Activated T-cell treated with anti-CD3 and anti-CD28 coated beads for 48 hours (primary cell): Measurements from ENCODE around the gene PTGIR.

Experiments
- DNase-seq: peaks from one replicate; pipeline ENCODE4 v3.0.0-alpha.2; 2020; ENCODE audit warnings: low read depth

The PTGIR gene

DNA sequence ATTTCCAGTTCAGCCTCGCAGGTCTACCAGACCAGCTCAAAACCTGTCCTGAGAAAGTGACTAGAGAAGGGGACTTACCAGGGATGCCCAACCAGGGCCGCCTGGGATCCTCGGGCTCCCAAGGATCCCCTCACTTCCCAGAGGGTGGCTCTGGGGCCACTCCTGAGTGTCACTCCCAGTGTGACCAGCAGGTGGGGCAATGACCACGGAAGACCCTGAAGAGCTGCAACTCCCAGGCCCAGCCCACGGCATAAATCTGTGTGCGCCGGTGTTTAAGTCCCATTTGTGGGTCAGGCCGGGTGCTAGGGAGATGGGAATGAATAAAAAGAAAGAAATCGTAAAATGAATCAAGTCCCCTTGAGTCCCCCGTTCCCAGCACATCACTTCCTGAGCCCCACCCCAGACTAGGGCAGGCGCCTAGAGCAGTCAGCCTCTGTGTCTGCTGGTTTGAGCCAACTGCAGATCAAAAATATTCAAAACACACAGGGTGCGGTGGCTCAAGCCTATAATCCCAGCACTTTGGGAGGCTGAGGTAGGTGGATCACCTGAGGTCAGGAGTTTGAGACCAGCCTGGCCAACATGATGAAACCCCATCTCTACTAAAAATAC lies 10.7 kb downstream of the PTGIR start:
- peak; percentile 76 for DNase-seq

DNA sequence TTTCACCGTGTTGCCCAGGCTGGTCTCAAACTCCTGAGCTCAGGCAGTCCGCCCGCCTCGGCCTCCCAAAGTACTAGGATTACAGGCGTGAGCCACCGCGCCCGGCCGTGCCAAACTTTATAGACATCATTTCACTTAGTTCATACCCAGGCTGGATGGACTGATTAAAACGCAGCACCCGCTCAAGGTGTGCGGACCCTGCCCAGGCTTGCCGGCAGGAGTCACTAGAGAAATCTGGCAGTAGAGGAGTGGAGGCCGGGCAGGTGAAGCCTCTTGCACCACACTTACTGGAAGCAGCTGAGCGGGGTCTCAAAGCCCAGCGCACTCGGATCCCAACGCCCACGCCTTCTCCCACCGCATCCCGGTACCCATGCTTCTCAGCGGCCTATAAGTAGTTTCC lies 11.4 kb downstream of the PTGIR start:
- no peak for DNase-seq

DNA sequence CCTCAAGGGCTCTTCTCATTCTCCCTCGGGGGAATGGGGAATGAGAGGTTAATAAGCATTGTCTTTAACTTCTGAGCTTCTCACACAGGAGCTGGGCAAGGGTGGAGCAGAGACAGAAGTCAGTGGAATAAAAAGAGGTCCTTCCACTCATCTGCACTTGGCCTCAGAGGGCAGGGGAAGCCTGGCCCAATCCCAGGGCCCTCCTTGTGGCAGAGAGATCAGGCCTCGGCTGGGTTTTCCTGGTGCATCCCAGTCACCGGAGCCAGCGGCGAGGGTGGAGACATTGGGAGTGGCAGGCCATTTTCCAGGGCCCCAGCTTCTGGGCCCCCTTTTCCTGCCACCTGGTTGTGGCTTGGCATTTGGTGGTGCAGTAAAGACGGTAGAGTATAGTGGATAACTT lies 13.1 kb downstream of the PTGIR start:
- DNase-seq: no peak

DNA sequence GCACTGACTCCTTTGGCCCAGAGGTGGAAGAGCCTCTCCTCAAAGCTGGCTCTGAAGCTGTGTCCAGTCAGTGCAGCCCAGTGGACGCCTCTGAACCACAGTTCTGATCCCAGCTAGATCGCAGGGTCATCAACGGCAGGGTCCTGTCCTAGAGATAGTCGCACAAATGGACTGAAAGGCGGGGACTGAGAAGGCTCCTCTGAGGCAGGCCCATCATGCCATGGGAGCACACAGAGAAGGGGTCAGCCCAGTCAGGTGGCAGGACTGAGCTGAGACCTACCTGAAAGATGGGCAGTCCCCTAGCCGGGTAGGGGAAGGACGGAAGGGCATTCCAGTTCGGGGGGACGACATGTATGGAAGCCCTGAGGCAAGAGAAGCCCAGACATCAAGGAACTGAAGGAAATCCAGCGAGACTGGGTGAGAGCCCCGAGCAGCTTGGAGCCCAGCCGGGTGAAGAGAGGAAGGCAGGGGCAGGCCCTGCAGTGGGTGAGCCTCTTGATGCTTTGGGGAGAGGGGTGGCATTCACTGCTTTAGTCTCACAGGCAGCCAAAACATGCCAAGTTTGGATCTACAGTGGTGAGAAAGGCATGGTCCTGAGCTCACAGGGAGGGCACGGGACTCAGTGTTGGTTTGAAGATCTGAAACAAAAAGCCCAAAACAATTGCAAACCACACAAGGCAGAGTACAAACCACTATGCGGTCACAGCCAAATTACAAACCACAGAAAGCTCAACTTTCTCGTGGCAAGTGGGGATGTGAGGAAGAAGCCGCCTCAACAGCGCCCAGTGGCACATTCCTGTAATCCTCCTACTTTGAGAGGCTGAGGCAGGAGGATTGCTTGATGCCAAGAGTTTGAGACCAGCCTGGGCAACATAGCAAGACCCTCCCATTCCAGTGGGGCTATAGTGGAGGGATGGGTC lies 13.8 kb downstream of the PTGIR start:
- DNase-seq: no peak

DNA sequence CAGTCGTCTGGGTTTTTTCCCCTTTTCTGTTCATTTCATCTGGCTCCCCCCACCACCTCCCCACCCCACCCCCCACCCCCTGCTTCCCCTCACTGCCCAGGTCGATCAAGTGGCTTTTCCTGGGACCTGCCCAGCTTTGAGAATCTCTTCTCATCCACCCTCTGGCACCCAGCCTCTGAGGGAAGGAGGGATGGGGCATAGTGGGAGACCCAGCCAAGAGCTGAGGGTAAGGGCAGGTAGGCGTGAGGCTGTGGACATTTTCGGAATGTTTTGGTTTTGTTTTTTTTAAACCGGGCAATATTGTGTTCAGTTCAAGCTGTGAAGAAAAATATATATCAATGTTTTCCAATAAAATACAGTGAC lies 14.5 kb downstream of the PTGIR start:
- no peak for DNase-seq

DNA sequence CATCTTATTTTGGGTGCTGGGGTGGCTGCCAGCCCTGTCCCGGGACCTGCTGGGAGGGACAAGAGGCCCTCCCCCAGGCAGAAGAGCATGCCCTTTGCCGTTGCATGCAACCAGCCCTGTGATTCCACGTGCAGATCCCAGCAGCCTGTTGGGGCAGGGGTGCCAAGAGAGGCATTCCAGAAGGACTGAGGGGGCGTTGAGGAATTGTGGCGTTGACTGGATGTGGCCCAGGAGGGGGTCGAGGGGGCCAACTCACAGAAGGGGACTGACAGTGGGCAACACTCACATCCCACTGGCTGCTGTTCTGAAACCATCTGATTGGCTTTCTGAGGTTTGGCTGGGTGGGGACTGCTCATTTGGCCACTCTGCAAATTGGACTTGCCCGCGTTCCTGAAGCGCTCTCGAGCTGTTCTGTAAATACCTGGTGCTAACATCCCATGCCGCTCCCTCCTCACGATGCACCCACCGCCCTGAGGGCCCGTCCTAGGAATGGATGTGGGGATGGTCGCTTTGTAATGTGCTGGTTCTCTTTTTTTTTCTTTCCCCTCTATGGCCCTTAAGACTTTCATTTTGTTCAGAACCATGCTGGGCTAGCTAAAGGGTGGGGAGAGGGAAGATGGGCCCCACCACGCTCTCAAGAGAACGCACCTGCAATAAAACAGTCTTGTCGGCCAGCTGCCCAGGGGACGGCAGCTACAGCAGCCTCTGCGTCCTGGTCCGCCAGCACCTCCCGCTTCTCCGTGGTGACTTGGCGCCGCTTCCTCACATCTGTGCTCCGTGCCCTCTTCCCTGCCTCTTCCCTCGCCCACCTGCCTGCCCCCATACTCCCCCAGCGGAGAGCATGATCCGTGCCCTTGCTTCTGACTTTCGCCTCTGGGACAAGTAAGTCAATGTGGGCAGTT lies 15.1 kb downstream of the PTGIR start:
- no peak for DNase-seq

DNA sequence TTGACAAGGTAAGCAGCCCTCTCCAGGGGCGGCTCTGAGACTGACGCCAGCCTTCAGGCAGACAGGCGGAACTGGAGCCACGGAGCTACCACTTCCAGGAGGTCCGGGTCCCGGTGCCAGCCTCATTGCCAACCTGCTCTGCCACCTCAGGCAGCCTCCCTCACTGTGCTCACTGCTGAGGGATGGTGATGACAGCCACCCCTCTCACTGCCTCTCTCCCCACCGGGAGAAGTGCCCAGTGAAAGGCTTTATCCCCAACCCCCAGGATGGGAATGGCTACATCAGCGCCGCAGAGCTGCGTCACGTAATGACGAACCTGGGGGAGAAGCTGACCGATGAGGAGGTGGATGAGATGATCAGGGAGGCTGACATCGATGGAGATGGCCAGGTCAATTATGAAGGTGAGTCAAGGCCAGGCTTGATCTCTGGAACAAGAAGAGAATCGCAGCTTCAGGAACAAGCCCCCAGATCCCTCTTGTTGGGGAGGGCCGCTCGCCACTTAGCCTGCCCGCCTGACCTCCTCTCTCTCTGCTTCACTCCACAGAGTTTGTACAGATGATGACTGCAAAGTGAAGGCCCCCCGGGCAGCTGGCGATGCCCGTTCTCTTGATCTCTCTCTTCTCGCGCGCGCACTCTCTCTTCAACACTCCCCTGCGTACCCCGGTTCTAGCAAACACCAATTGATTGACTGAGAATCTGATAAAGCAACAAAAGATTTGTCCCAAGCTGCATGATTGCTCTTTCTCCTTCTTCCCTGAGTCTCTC lies 16.1 kb downstream of the PTGIR start:
- DNase-seq: no peak

DNA sequence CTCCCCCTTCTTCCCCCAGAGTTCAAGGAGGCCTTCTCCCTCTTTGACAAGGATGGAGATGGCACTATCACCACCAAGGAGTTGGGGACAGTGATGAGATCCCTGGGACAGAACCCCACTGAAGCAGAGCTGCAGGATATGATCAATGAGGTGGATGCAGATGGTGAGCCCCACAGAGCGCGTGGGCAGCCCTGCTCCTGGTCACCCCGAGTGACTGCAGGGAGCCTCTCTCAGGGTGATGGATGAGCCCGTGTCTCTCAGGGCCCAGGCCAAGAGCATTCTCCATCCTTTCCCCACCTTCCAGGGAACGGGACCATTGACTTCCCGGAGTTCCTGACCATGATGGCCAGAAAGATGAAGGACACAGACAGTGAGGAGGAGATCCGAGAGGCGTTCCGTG lies 16.7 kb downstream of the PTGIR start:
- no peak for DNase-seq

DNA sequence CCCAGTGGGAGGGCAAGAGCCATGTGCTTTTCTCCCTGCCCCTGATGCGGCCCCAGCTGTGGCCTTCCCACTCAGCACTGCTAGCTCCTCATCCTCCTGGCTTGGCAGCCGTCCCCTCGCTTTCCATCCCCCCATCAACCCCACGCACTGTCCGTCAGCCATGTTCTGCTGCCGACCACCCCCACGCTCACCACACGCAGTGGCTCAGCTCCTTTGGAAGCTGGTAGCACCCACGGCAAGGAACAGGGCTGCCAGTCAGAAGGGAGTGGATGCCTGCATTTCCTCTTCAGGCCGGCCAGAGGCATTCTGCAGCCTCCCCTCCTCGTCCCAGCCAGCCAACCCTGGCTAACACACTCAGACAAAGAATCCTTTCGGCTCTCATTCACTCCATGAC lies 17.4 kb downstream of the PTGIR start:
- no peak for DNase-seq

DNA sequence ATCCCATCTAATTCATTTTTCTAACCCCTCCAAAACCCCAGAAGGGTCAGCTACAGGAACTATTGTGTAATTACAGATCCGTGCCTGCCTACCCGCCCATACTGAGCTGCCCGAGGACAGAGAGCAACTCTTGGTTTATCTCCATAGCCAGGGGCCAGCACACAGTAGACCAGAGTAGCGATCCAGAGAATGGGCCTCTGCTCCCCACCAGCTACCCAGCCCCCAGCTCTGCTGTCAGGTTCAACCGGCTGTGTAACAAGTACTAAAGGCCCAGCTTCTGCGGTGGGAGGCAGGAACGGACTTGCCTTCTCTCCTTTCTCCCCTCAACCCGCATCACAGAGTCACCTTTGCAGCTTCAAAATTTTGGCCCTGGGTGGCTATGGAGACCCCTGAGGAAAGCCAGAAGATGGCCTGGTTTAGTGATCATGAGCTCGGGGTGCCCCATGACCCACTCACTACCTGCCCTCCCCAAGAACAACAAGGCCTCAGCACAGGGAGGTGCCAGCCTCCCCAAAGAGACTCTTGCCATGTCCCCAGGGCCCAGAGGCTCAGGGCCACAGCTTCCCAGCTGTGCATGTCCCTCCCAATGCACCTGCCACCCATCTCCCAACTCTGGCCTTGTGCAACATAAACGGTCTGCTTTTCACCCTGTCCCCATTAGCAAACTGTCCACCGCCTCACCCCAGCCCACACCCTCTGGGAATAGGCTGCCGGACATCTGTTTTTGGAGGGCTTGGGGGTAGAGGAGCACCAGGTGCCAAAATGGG lies 18.0 kb downstream of the PTGIR start:
- DNase-seq: no peak

DNA sequence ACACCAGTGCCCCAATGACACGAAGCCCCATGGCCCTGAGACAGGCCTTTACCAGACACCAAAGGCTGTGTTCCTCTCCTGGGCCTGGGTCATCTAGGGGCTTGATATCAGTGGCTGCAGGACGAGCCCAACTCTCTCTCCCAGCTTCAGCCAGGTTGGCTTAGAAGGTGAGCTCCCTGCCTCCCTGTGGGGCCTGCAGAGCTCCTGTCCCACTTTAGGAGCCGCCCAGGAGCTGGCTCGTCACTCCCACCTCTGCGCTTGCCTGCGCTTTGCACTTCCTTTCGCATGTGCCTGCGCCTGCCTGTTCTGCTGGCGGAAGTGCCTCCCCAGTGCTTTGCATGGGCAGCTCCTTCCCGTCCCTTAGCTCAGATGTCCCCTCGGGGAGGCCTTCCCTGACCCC lies 18.9 kb downstream of the PTGIR start:
- DNase-seq: no peak

DNA sequence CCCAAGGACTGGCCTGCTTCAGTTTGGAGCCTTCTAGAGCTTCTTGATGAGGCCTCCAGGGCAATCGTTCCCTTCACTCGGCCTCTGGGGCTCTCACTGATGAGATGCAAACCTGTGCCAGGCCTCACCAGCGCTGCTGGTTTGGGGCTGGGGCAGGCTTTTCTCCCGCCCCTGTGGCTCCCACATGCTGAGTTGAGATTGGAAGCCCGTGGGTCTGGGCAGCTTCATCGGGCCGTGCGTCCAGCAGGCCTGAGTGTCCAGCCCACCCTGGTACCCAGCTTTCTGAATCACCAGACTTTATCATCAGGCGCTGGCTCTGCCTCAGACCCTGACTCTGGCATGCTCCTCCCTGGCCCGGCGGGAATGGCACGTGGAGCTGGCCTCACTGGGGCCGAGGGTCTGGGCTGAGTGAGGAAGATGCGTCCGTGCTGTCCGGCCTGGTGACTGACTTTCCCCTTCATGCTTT lies 19.5 kb downstream of the PTGIR start:
- no peak for DNase-seq

DNA sequence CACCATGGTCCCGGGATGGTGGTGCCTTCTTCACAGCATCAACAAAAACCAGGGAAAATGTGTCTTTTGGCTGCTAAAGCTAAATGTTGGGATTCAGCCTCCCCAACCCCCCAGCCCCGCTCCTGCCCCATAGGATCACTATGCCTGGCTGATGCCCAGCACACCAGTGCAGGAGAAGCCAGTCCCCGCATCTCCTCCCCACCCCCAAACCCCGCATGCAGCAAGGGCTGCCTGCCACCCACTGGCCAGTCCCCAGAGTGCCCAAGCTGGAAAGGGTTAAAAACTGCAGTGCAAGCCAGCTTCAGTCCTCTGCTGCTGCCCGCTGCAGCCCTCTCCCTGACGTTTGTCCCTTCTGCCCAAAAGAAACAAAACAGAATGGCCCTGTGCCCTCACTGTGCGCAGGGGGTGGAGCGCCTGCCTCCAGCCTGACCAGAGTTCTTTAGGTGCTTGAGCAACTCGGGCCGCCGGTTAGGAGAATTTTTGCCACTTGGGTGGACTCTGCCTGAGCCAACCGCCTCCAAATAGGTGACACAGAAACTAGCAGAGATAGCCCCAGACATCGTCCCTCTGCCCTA lies 20.0 kb downstream of the PTGIR start:
- no peak for DNase-seq

DNA sequence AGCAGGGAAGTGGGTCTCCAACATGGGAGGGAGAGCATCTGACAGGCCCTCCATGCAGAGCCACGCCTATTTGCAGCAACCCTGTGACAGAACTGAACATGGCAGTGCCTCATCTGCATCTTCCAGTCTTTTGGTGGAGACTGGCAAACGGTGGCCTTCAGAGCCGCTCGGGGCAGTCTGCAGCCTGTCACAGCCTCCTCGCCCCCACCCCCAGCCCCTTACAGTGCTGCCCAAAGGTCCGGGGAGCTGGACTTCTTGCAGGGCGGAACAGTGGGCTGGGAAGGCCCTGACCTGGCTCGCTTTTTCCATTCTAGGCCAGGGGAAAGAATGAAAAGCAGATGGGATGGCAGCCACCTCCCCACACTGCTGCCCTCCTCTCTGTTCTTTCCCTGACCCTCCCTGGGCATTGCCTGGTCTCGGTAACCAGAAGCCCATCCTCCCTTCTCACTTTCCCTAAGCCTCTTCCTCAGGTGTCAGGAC lies 21.1 kb downstream of the PTGIR start:
- DNase-seq: no peak

DNA sequence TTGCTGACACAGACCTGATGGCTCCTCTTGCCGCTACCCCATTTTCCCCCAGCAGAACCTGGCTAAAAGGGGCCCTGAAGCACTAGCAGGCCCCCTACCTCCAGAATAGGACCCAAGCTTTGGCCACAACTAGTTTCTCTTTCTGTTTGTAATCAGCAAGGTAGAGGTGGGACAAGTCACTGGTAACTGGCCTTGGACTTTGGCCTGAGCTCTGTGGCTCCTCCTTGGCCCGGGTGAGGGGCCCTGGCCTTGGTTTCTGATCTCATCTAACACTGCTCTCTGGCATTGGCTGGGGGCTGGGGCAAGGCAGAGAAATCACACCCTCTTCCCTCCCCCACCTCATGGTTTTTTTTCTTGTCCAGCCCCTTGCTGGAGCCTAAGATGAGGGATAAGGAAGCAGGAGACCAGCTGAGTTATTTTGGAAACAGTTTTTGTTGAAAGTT lies 21.7 kb downstream of the PTGIR start:
- no peak for DNase-seq

DNA sequence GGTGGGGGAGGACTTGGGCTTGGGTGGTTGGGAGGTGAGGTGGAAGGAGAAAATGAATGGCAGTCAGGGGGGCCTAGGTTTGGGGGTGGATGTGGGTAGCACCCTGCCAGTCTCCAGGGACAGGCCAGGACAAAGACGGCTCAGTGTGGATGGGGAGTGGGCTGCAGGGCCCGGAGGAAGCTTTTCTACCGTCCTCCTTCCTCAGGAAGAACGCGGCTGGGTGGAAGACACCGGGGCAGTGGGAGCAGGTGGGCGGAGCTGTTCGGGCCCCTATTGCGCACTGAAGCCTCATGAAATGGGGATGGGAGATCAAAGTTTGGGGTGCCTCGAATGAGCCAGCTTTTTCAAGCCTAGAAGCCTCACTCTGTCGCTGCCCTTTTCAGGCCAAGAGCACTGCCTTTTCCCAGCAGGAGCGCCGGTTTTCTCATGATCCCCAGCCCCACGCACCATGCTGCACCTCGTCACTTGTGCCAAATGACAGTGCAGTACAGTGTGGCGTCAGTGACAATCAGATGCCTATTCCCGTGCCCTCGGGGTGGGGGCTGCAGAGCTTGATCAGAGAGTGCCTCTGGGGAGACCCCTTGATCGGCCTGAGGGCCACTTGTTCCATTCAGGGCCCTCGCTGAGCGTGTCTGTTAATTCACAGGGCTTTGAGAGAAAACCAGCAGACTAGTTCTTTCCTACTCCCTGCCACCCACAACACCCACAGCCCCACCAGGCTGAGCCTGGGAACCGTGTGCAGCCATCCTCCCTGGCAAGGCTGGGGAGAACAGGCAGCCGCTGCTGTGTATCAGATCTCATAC lies 22.3 kb downstream of the PTGIR start:
- DNase-seq: no peak

DNA sequence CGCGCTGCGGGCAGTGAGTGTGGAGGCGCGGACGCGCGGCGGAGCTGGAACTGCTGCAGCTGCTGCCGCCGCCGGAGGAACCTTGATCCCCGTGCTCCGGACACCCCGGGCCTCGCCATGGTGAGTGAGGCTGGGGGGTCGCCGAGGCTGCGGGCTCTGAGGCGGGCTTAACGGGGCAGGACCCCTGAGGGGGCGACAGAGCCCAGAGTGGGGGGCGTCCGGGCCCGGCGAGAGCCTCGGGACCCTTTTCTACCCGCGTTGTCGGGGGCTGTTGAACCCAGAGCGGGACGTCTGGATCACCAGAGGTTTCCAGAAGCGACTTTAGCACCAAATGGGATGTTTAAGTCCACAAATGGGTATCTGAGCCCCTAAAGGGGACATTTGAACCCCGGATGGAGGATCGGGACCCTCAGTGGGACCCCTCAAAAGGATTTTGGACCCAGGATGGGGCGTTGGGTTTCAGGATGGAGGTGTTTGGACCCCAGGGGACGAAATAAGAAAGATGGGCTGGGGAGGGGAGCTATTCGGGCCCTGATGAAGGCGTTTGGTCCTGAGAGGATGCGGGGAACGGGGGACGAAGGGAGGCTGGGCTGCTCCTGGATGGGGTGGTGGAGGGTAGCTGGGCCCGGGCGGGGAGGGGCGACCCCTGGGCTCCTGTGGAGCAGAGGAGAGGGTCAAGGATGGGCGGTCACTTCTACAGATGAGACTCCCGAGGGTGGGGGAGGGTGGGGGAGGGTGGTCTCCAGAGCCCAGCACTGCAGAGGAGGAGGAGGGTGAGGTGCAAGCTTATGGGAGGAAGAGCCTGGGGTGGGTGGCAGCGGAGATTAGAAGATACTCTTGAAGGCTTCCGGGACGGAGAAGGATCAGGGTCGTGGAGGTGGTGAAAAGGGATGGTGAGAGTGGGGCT lies 23.3 kb downstream of the PTGIR start, which contains the start of gene CALM3:
CALM3 (plus strand) TSS at position 13 of the 907 bp plus-strand sequence; CDS start at position 118, 105 bp downstream.
- no peak for DNase-seq
